Adrenal gland (tissue), 5 donors: ENCODE data around the gene SLC9C1.
A peak's percentile ranks its signal among the peaks of the same experiment; 100 is the strongest.

Experiments
- POLR2A ChIP-seq, 2 donors: fragments of 450-650 bp; IDR thresholded peaks; one replicate each; pipeline ENCODE4 v1.6.1; 2017; ENCODE audit warnings: antibody characterized with exemption in 2 of 2, mild to moderate bottlenecking in 2 of 2, moderate library complexity in 1 of 2
- TF ChIP-seq, protein P1 (sequence below), 6 experiments: fragments of 450-650 bp in 4 of 6; fragments of 200-600 bp in 2 of 6; sonication (generic) in 1 of 6; IDR thresholded peaks; 1 replicate in 5 of 6; 2 replicates in 1 of 6; pipeline versions ENCODE4 v1.5.1 to v1.8.0; 2016 to 2021; ENCODE audit warnings: antibody characterized with exemption in 6 of 6, mild to moderate bottlenecking in 2 of 6, moderate library complexity in 1 of 6
- donor health status: DM: no; HTN: no; CAD: no.

DNA sequence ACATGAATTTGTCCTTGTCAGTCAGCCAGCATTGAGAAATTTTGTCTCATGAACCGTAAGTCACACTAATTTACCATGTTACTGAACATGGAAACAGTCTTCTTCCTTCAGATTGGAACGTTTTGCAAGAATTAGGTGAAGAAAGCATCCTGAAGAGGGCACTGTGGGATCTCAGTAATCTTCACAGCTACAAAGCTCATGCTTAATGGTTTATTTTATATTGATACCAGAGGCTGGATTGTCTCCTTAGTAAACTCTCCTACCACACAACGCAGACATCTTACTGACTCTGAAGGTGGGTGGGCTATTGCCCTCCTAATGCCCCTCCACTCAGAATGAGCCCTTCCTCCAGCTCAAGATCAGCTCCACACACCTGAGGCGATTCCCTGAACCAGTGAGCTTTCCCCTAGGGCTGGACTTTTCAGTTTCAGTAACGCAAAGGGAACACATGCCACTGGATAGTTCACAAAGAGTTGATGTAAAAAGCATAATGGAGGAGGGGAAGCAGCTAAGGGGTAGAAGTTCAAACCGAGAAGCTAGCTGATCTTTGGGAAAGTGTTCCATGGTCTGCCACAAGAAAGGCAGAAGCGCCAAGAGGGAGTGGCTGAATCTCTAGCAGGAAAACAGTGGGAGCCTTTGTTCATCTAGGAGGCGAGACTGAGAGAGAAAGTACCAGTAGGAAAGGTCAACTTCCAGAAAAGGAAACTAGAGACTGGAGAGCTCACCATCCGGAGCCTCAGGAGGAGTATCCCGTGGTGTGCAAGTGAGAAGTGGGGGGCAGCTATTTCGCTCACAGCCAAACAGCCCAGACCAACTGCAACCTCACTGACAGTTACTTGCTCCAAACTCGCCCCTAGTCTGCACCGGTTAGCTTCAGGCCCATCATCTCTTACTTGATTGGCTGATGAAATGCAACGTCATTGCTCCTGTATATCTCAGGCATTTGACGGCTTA, at the start of gene SLC9C1:
- TF ChIP-seq, protein P1, sequence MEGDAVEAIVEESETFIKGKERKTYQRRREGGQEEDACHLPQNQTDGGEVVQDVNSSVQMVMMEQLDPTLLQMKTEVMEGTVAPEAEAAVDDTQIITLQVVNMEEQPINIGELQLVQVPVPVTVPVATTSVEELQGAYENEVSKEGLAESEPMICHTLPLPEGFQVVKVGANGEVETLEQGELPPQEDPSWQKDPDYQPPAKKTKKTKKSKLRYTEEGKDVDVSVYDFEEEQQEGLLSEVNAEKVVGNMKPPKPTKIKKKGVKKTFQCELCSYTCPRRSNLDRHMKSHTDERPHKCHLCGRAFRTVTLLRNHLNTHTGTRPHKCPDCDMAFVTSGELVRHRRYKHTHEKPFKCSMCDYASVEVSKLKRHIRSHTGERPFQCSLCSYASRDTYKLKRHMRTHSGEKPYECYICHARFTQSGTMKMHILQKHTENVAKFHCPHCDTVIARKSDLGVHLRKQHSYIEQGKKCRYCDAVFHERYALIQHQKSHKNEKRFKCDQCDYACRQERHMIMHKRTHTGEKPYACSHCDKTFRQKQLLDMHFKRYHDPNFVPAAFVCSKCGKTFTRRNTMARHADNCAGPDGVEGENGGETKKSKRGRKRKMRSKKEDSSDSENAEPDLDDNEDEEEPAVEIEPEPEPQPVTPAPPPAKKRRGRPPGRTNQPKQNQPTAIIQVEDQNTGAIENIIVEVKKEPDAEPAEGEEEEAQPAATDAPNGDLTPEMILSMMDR (IDR thresholded peaks at IDR 0.05): peak; percentile 43 to 67 (median 64)
- TF ChIP-seq POLR2A (IDR thresholded peaks at IDR 0.05): no peak
